HEK293 (cell line): Measurements from ENCODE around the gene F8A1.

Experiments
- GLI4 ChIP-seq: fragments of 450-650 bp; formaldehyde crosslinking; IDR thresholded peaks from 2 replicates; pipeline ENCODE4 v1.5.1; 2016; ENCODE audit warnings: missing biosample characterization, missing genetic modification characterization
- GLIS2 ChIP-seq: fragments of 450-650 bp; formaldehyde crosslinking; IDR thresholded peaks from 2 replicates; pipeline ENCODE4 v1.5.1; 2016; ENCODE audit warnings: missing biosample characterization, missing genetic modification characterization
- HOXA7 ChIP-seq: sonication (generic); formaldehyde crosslinking; IDR thresholded peaks from 2 replicates; pipeline ENCODE4 v1.8.1; 2022; ENCODE audit warnings: missing genetic modification reagents, borderline replicate concordance
- KLF9 ChIP-seq: fragments of 450-650 bp; formaldehyde crosslinking; IDR thresholded peaks from 2 replicates; pipeline ENCODE4 v1.5.1; 2016; ENCODE audit warnings: missing biosample characterization, missing genetic modification characterization, low read depth
- OSR2 ChIP-seq: fragments of 450-650 bp; formaldehyde crosslinking; IDR thresholded peaks from 2 replicates; pipeline ENCODE4 v1.5.1; 2016; ENCODE audit warnings: missing biosample characterization, missing genetic modification characterization
- SP7 ChIP-seq: fragments of 450-650 bp; formaldehyde crosslinking; IDR thresholded peaks from 2 replicates; pipeline ENCODE4 v1.5.1; 2016; ENCODE audit warnings: missing biosample characterization, missing genetic modification characterization
- ZFP37 ChIP-seq: fragments of 450-650 bp; formaldehyde crosslinking; IDR thresholded peaks from 2 replicates; pipeline ENCODE4 v1.5.1; 2016; ENCODE audit warnings: missing biosample characterization, missing genetic modification characterization
- ZNF132 ChIP-seq: fragments of 450-650 bp; formaldehyde crosslinking; IDR thresholded peaks from 2 replicates; pipeline ENCODE4 v1.5.1; 2017; ENCODE audit warnings: missing biosample characterization, missing genetic modification characterization, borderline replicate concordance
- ZNF133 ChIP-seq: fragments of 450-650 bp; formaldehyde crosslinking; IDR thresholded peaks from 2 replicates; pipeline ENCODE4 v1.5.1; 2016; ENCODE audit warnings: missing biosample characterization, missing genetic modification characterization
- ZNF223 ChIP-seq: fragments of 450-650 bp; formaldehyde crosslinking; IDR thresholded peaks from 2 replicates; pipeline ENCODE4 v1.5.1; 2016; ENCODE audit warnings: missing biosample characterization, missing genetic modification characterization
- ZNF48 ChIP-seq: fragments of 450-650 bp; formaldehyde crosslinking; IDR thresholded peaks from 2 replicates; pipeline ENCODE4 v1.5.1; 2016; ENCODE audit warnings: missing biosample characterization, missing genetic modification characterization
- ZNF510 ChIP-seq: fragments of 450-650 bp; formaldehyde crosslinking; IDR thresholded peaks from 2 replicates; pipeline ENCODE4 v1.5.1; 2018; ENCODE audit warnings: mild to moderate bottlenecking, missing genetic modification characterization, missing biosample characterization; ENCODE audit not compliant: insufficient replicate concordance
- ZNF529 ChIP-seq: fragments of 450-650 bp; formaldehyde crosslinking; IDR thresholded peaks from 2 replicates; pipeline ENCODE4 v1.5.1; 2017; ENCODE audit warnings: missing genetic modification characterization, missing biosample characterization; ENCODE audit not compliant: insufficient replicate concordance
- ZNF530 ChIP-seq: fragments of 450-650 bp; formaldehyde crosslinking; IDR thresholded peaks from 2 replicates; pipeline ENCODE4 v1.5.1; 2016; ENCODE audit warnings: low read depth, missing biosample characterization, missing genetic modification characterization
- ZNF560 ChIP-seq: fragments of 450-650 bp; formaldehyde crosslinking; IDR thresholded peaks from 2 replicates; pipeline ENCODE4 v1.5.1; 2017; ENCODE audit warnings: missing biosample characterization, missing genetic modification characterization, borderline replicate concordance
- ZNF585B ChIP-seq: fragments of 450-650 bp; formaldehyde crosslinking; IDR thresholded peaks from 2 replicates; pipeline ENCODE4 v1.5.1; 2016; ENCODE audit warnings: missing biosample characterization, missing genetic modification characterization
- ZNF660 ChIP-seq: fragments of 450-650 bp; IDR thresholded peaks from 2 replicates; pipeline ENCODE4 v1.5.1; 2018; ENCODE audit warnings: missing biosample characterization, mild to moderate bottlenecking, missing genetic modification characterization
- ZNF670 ChIP-seq: fragments of 450-650 bp; formaldehyde crosslinking; IDR thresholded peaks from 2 replicates; pipeline ENCODE4 v1.5.1; 2016; ENCODE audit warnings: missing biosample characterization, missing genetic modification characterization, low read depth
- ZNF768 ChIP-seq: fragments of 450-650 bp; formaldehyde crosslinking; IDR thresholded peaks from 2 replicates; pipeline ENCODE4 v1.5.1; 2018; ENCODE audit warnings: missing biosample characterization, mild to moderate bottlenecking, missing genetic modification characterization
- ZNF776 ChIP-seq: fragments of 450-650 bp; formaldehyde crosslinking; IDR thresholded peaks from 2 replicates; pipeline ENCODE4 v1.5.0; 2017; ENCODE audit warnings: missing biosample characterization, missing genetic modification characterization, borderline replicate concordance
- TF ChIP-seq, protein P1 (sequence below): fragments of 450-650 bp; formaldehyde crosslinking; IDR thresholded peaks from 2 replicates; pipeline ENCODE4 v1.5.1; 2016; ENCODE audit warnings: missing biosample characterization, missing genetic modification characterization, borderline replicate concordance
- TF ChIP-seq, protein P2 (sequence below): fragments of 450-650 bp; formaldehyde crosslinking; IDR thresholded peaks from 2 replicates; pipeline ENCODE4 v1.5.1; 2017; ENCODE audit warnings: missing biosample characterization, missing genetic modification characterization
- TF ChIP-seq, protein P3 (sequence below): fragments of 450-650 bp; formaldehyde crosslinking; IDR thresholded peaks from 2 replicates; pipeline ENCODE4 v1.5.1; 2017; ENCODE audit warnings: missing biosample characterization, mild to moderate bottlenecking, missing genetic modification characterization, moderate library complexity
- TF ChIP-seq, protein P4 (sequence below): fragments of 450-650 bp; formaldehyde crosslinking; IDR thresholded peaks from 2 replicates; pipeline ENCODE4 v1.5.1; 2016; ENCODE audit warnings: missing biosample characterization, missing genetic modification characterization
- TF ChIP-seq, protein P5 (sequence below): fragments of 450-650 bp; formaldehyde crosslinking; IDR thresholded peaks from 2 replicates; pipeline ENCODE4; 2016; ENCODE audit warnings: missing biosample characterization, missing genetic modification characterization
- TF ChIP-seq, protein P6 (sequence below): fragments of 450-650 bp; formaldehyde crosslinking; IDR thresholded peaks from 2 replicates; pipeline ENCODE4 v1.5.1; 2016; ENCODE audit warnings: missing biosample characterization, missing genetic modification characterization

F8A1 gene

DNA sequence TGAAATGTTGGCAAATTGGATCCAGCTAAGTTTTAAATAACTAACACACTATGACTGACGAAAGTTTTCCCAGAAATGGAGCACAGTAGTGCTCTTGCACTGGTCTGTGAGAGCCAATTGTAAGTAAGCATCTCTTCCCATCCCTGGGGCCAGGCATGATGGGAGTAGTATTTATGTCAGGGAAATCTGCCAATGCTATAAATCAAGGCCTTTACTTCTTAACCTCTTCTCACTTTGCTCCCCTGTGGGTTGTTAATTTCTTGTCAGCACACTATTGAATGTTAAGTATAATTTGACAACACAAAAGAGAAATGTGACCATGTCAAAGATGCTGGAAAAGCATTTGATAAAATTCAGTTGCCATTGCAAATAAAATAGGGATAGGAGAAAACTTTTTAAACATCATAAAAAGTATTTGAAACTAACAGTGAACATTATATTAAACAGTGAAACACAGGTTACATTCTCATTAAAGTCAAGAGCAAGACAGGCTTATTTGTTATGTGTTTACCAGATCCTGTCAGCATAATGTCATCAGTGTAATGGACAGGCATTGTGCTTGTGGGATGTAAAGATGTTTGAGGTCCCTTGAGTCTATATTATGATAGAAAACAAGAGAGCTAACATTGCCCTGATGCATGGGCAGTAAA is 5.0 kb downstream of the F8A1 start (continued):
- TF ChIP-seq, protein P1, sequence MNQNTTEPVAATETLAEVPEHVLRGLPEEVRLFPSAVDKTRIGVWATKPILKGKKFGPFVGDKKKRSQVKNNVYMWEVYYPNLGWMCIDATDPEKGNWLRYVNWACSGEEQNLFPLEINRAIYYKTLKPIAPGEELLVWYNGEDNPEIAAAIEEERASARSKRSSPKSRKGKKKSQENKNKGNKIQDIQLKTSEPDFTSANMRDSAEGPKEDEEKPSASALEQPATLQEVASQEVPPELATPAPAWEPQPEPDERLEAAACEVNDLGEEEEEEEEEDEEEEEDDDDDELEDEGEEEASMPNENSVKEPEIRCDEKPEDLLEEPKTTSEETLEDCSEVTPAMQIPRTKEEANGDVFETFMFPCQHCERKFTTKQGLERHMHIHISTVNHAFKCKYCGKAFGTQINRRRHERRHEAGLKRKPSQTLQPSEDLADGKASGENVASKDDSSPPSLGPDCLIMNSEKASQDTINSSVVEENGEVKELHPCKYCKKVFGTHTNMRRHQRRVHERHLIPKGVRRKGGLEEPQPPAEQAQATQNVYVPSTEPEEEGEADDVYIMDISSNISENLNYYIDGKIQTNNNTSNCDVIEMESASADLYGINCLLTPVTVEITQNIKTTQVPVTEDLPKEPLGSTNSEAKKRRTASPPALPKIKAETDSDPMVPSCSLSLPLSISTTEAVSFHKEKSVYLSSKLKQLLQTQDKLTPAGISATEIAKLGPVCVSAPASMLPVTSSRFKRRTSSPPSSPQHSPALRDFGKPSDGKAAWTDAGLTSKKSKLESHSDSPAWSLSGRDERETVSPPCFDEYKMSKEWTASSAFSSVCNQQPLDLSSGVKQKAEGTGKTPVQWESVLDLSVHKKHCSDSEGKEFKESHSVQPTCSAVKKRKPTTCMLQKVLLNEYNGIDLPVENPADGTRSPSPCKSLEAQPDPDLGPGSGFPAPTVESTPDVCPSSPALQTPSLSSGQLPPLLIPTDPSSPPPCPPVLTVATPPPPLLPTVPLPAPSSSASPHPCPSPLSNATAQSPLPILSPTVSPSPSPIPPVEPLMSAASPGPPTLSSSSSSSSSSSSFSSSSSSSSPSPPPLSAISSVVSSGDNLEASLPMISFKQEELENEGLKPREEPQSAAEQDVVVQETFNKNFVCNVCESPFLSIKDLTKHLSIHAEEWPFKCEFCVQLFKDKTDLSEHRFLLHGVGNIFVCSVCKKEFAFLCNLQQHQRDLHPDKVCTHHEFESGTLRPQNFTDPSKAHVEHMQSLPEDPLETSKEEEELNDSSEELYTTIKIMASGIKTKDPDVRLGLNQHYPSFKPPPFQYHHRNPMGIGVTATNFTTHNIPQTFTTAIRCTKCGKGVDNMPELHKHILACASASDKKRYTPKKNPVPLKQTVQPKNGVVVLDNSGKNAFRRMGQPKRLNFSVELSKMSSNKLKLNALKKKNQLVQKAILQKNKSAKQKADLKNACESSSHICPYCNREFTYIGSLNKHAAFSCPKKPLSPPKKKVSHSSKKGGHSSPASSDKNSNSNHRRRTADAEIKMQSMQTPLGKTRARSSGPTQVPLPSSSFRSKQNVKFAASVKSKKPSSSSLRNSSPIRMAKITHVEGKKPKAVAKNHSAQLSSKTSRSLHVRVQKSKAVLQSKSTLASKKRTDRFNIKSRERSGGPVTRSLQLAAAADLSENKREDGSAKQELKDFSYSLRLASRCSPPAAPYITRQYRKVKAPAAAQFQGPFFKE (tag by site-specific recombination): no peak
- TF ChIP-seq ZNF132 (tag by site-specific recombination) (no peak), ZNF48 (no peak), OSR2 (peak; percentile 87), GLI4 (no peak), ZNF529 (tag by site-specific recombination) (no peak), KLF9 (tag by site-specific recombination) (no peak), ZNF660 (tag by site-specific recombination) (no peak), ZNF560 (no peak), ZNF585B (tag by site-specific recombination) (no peak), HOXA7 (CRISPR knock-in tag) (no peak), ZNF776 (tag by site-specific recombination) (no peak), ZNF670 (tag by site-specific recombination) (no peak), ZFP37 (tag by site-specific recombination) (no peak), ZNF510 (tag by site-specific recombination) (no peak), GLIS2 (no peak), ZNF223 (tag by site-specific recombination) (no peak), ZNF768 (no peak), SP7 (tag by site-specific recombination) (peak; percentile 91), ZNF133 (peak; percentile 66), ZNF530 (tag by site-specific recombination) (no peak)
- TF ChIP-seq, protein P2, sequence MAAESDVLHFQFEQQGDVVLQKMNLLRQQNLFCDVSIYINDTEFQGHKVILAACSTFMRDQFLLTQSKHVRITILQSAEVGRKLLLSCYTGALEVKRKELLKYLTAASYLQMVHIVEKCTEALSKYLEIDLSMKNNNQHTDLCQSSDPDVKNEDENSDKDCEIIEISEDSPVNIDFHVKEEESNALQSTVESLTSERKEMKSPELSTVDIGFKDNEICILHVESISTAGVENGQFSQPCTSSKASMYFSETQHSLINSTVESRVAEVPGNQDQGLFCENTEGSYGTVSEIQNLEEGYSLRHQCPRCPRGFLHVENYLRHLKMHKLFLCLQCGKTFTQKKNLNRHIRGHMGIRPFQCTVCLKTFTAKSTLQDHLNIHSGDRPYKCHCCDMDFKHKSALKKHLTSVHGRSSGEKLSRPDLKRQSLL: no peak
- TF ChIP-seq, protein P3, sequence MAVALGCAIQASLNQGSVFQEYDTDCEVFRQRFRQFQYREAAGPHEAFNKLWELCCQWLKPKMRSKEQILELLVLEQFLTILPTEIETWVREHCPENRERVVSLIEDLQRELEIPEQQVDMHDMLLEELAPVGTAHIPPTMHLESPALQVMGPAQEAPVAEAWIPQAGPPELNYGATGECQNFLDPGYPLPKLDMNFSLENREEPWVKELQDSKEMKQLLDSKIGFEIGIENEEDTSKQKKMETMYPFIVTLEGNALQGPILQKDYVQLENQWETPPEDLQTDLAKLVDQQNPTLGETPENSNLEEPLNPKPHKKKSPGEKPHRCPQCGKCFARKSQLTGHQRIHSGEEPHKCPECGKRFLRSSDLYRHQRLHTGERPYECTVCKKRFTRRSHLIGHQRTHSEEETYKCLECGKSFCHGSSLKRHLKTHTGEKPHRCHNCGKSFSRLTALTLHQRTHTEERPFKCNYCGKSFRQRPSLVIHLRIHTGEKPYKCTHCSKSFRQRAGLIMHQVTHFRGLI: no peak
- TF ChIP-seq, protein P4, sequence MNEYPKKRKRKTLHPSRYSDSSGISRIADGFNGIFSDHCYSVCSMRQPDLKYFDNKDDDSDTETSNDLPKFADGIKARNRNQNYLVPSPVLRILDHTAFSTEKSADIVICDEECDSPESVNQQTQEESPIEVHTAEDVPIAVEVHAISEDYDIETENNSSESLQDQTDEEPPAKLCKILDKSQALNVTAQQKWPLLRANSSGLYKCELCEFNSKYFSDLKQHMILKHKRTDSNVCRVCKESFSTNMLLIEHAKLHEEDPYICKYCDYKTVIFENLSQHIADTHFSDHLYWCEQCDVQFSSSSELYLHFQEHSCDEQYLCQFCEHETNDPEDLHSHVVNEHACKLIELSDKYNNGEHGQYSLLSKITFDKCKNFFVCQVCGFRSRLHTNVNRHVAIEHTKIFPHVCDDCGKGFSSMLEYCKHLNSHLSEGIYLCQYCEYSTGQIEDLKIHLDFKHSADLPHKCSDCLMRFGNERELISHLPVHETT (tag by site-specific recombination): no peak
- TF ChIP-seq, protein P5, sequence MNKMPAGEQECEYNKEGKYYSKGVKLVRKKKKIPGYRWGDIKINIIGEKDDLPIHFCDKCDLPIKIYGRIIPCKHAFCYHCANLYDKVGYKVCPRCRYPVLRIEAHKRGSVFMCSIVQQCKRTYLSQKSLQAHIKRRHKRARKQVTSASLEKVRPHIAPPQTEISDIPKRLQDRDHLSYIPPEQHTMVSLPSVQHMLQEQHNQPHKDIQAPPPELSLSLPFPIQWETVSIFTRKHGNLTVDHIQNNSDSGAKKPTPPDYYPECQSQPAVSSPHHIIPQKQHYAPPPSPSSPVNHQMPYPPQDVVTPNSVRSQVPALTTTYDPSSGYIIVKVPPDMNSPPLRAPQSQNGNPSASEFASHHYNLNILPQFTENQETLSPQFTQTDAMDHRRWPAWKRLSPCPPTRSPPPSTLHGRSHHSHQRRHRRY (tag by site-specific recombination): no peak
- TF ChIP-seq, protein P6, sequence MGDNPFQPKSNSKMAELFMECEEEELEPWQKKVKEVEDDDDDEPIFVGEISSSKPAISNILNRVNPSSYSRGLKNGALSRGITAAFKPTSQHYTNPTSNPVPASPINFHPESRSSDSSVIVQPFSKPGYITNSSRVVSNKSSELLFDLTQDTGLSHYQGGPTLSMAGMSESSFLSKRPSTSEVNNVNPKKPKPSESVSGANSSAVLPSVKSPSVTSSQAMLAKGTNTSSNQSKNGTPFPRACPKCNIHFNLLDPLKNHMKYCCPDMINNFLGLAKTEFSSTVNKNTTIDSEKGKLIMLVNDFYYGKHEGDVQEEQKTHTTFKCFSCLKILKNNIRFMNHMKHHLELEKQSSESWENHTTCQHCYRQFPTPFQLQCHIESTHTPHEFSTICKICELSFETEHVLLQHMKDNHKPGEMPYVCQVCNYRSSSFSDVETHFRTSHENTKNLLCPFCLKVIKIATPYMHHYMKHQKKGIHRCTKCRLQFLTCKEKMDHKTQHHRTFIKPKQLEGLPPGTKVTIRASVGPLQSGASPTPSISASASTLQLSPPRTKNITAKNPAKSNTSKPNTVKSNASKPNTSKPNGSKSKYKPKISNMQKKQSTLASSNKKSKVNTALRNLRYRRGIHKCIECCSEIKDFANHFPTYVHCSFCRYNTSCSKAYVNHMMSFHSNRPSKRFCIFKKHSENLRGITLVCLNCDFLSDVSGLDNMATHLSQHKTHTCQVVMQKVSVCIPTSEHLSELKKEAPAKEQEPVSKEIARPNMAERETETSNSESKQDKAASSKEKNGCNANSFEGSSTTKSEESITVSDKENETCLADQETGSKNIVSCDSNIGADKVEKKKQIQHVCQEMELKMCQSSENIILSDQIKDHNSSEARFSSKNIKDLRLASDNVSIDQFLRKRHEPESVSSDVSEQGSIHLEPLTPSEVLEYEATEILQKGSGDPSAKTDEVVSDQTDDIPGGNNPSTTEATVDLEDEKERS (tag by site-specific recombination): no peak
